ENCODE results near the gene CST9. TPM values are rescaled to one million over a fixed set of nuclear protein-coding genes. Genes with fewer than 3 reads are reported as not detected.

The CST9 gene
- total and polyA plus RNA-seq, 2 of the 13 experiments (the other 11 are each of a cell fraction or from before 2014, with no cell fraction given) = 0.07 TPM; not detected in 1

DNA sequence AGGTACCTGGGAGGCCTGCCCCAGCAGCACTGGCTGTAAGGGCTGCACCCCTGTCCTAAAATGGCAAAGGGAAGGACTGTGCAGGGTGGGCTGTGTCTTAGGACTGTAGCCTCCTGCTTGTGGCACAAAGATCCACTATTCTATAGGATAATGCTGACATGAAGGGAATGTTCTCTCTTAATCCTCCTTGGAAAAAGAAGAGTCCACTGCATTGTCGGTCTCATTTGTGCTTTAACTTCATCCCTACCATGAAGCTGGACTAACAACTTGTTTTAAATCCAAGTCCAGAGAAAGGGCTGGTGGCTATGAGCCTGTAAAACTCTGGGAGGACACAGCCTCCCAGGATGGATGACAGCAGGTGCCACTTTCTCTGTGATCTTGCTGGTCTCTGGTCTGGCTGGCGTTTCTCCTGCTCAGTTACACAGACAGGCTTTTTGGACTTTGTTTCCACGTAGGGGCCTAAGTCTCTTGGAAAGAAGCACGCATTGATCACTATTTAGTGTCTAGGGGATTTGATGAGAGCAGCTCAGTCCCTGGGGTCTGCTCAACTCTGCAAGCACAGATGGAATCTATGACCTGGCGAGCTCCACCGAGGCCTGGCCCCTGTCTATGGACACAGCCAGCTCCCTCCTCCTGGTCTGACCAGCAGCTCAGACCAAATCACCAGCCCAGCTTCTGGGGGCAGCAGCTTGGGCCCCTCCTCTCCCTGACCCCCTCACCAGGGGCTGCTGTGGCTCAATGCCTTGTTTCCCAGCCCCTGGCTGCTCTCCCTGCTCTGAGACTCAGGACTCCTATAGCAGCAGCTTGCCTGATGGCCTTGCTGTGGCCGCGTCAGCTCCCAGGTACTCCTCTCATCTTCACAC, 27.2 kb upstream of the CST9 start (continued):
- TF ChIP-seq, protein P1, sequence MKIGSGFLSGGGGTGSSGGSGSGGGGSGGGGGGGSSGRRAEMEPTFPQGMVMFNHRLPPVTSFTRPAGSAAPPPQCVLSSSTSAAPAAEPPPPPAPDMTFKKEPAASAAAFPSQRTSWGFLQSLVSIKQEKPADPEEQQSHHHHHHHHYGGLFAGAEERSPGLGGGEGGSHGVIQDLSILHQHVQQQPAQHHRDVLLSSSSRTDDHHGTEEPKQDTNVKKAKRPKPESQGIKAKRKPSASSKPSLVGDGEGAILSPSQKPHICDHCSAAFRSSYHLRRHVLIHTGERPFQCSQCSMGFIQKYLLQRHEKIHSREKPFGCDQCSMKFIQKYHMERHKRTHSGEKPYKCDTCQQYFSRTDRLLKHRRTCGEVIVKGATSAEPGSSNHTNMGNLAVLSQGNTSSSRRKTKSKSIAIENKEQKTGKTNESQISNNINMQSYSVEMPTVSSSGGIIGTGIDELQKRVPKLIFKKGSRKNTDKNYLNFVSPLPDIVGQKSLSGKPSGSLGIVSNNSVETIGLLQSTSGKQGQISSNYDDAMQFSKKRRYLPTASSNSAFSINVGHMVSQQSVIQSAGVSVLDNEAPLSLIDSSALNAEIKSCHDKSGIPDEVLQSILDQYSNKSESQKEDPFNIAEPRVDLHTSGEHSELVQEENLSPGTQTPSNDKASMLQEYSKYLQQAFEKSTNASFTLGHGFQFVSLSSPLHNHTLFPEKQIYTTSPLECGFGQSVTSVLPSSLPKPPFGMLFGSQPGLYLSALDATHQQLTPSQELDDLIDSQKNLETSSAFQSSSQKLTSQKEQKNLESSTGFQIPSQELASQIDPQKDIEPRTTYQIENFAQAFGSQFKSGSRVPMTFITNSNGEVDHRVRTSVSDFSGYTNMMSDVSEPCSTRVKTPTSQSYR (CRISPR knock-in tag; IDR thresholded peaks at IDR 0.05; ENCODE audit: borderline replicate concordance) = no peak
- TF ChIP-seq MBNL3 (CRISPR knock-in tag; conservative IDR thresholded peaks at IDR 0.05) (no peak), KDM5A (IDR thresholded peaks at IDR 0.05; ENCODE audit: borderline replicate concordance, low read length) (no peak), AGO2 (optimal IDR thresholded peaks at IDR 0.05; ENCODE audit: low read depth, low read length) (peak; percentile 88), XBP1 (CRISPR knock-in tag; IDR thresholded peaks at IDR 0.05) (no peak), EEA1 (CRISPR knock-in tag; IDR thresholded peaks at IDR 0.05; ENCODE audit: borderline replicate concordance) (no peak), CREM (IDR thresholded peaks at IDR 0.05) (no peak), CREM (CRISPR knock-in tag; IDR thresholded peaks at IDR 0.05) (no peak), HNF4A (CRISPR knock-in tag; IDR thresholded peaks at IDR 0.05) (no peak), ZMYM3 (CRISPR knock-in tag; IDR thresholded peaks at IDR 0.05) (no peak), ZNF678 (CRISPR knock-in tag; IDR thresholded peaks at IDR 0.05) (no peak), HES4 (CRISPR knock-in tag; IDR thresholded peaks at IDR 0.05; ENCODE audit: borderline replicate concordance) (0 out of 2 replicates have a peak, but pooled peaks have one; percentile 38), STAG1 (CRISPR knock-in tag; IDR thresholded peaks at IDR 0.05) (no peak), ZC3H4 (CRISPR knock-in tag; IDR thresholded peaks at IDR 0.05; ENCODE audit: borderline replicate concordance) (0 out of 2 replicates have a peak, but pooled peaks have one; percentile 68), ZNF552 (CRISPR knock-in tag; IDR thresholded peaks at IDR 0.05; ENCODE audit: borderline replicate concordance) (no peak), ZNF510 (CRISPR knock-in tag; IDR thresholded peaks at IDR 0.05; ENCODE audit: low read depth) (no peak), ARNTL (CRISPR knock-in tag; IDR thresholded peaks at IDR 0.05) (no peak), ZSCAN25 (CRISPR knock-in tag; IDR thresholded peaks at IDR 0.05) (0 out of 2 replicates have a peak, but pooled peaks have one; percentile 36), ZNF251 (CRISPR knock-in tag; IDR thresholded peaks at IDR 0.05) (no peak), FOXC1 (CRISPR knock-in tag; IDR thresholded peaks at IDR 0.05; ENCODE audit: borderline replicate concordance) (no peak)
- TF ChIP-seq, protein P2, sequence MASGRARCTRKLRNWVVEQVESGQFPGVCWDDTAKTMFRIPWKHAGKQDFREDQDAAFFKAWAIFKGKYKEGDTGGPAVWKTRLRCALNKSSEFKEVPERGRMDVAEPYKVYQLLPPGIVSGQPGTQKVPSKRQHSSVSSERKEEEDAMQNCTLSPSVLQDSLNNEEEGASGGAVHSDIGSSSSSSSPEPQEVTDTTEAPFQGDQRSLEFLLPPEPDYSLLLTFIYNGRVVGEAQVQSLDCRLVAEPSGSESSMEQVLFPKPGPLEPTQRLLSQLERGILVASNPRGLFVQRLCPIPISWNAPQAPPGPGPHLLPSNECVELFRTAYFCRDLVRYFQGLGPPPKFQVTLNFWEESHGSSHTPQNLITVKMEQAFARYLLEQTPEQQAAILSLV (CRISPR knock-in tag; IDR thresholded peaks at IDR 0.05; ENCODE audit: borderline replicate concordance) = no peak
- TF ChIP-seq, protein P3, sequence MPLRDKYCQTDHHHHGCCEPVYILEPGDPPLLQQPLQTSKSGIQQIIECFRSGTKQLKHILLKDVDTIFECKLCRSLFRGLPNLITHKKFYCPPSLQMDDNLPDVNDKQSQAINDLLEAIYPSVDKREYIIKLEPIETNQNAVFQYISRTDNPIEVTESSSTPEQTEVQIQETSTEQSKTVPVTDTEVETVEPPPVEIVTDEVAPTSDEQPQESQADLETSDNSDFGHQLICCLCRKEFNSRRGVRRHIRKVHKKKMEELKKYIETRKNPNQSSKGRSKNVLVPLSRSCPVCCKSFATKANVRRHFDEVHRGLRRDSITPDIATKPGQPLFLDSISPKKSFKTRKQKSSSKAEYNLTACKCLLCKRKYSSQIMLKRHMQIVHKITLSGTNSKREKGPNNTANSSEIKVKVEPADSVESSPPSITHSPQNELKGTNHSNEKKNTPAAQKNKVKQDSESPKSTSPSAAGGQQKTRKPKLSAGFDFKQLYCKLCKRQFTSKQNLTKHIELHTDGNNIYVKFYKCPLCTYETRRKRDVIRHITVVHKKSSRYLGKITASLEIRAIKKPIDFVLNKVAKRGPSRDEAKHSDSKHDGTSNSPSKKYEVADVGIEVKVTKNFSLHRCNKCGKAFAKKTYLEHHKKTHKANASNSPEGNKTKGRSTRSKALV (CRISPR knock-in tag; IDR thresholded peaks at IDR 0.05) = no peak

All from HepG2 (cell line).